HG03571 (cell line): Measurements from ENCODE around the gene ZNF445.
"Not testable (repeated sequence)": the region's sequence is repeated elsewhere in the genome, so short reads cannot be mapped to it uniquely, and the experiment has no call there.

Experiments used
- ATAC-seq: cut with Tn5 transposase; IDR thresholded peaks from one replicate; pipeline ENCODE4 v1.9.1; 2021; ENCODE audit not compliant: unreplicated experiment

ZNF445 gene

DNA sequence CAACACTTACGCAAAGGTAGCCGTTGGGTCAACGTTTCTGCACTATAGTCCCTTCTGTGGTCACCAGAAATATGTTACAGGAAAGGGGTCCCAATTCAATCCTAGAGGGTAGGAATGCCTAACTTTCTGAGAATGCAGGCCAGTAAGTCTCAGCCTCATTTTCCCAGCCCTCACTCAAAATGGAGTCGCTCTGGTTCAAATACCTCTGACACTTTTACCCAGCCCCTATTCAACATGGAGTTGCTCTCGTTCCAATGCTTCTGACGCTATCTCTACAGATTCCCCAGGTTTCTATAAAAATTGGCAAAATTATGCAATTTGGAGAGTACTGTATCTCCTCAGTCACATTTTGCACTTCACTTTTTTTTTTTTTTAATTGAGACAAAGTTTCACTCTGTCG is 39.7 kb downstream of the ZNF445 start:
- no peak for ATAC-seq

DNA sequence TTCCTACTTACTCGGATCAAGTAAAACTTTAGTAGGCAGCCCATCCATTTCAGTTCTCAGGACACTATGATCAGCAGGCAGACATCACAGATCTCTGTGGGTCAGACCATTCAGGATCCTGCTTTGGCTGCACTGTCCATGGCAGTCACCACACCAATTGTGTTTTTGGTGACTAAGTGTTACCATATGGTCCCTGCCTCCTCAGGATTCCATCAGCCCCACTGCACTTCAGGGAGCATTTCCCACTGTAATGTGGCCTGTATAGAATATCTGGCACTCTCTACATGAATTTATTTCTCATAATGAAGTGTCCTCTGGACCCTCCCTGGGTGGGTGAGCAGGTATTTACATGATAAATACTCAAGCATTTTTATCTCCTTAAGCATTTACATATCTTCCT is 41.3 kb downstream of the ZNF445 start:
- ATAC-seq, result no peak

- ATAC-seq, result no peak
These were observed 42.5 kb downstream of the ZNF445 start for GRCh38 chr3:44434834-44435510.

- ATAC-seq, result no peak
These were observed 47.0 kb downstream of the ZNF445 start for GRCh38 chr3:44430466-44430865.

GRCh38 chr3:44429459-44429858 is 48.0 kb downstream of the ZNF445 start:
- ATAC-seq, result no peak

DNA sequence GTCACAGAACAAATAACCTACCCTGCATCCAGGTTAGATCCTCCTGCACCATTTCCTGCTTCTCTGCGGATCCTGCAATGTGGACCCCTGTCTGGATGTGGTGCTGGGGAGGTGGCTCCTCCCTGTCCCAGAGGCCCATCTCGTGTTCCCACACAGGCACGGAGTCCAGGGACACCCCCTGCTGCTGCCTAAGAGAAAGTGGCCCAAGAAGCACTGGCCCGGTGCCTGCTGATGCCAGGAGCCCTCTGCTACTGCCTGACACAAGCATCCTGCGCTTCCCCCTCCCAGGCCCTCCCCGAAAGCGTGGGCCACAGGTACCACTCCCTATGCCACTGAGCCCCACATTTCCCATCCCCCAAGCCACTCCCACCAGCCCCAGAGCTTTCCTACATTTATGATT is 48.6 kb downstream of the ZNF445 start:
- no peak for ATAC-seq

- no peak for ATAC-seq
These were observed 49.8 kb downstream of the ZNF445 start for GRCh38 chr3:44427683-44428082.

- ATAC-seq, result no peak
These were observed 52.7 kb downstream of the ZNF445 start for GRCh38 chr3:44424758-44425157.

- ATAC-seq, result no peak
These were observed 56.2 kb downstream of the ZNF445 start for GRCh38 chr3:44421280-44421679.

DNA sequence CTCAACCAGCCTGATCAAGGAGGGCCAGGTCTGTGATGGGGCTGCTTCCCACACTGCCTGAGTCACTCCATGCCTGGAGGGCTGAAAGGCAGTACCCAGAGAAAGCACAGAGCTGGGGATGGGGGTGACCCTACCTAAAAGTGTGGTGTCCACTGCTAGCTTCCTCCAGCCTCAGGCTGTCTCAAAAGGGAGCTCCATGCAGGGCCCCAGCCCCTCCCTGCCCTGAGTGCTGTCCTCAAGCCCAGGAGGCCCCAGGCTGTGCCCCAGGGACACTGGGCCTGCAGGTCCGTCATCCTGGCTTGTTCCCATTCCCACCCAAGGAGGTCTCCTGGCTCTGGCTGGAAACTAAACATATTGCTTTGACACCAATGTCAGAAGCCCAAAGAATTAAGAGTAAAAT is 56.8 kb downstream of the ZNF445 start:
- no peak for ATAC-seq

- no peak for ATAC-seq
These were observed 57.4 kb downstream of the ZNF445 start for GRCh38 chr3:44419923-44420650.

DNA sequence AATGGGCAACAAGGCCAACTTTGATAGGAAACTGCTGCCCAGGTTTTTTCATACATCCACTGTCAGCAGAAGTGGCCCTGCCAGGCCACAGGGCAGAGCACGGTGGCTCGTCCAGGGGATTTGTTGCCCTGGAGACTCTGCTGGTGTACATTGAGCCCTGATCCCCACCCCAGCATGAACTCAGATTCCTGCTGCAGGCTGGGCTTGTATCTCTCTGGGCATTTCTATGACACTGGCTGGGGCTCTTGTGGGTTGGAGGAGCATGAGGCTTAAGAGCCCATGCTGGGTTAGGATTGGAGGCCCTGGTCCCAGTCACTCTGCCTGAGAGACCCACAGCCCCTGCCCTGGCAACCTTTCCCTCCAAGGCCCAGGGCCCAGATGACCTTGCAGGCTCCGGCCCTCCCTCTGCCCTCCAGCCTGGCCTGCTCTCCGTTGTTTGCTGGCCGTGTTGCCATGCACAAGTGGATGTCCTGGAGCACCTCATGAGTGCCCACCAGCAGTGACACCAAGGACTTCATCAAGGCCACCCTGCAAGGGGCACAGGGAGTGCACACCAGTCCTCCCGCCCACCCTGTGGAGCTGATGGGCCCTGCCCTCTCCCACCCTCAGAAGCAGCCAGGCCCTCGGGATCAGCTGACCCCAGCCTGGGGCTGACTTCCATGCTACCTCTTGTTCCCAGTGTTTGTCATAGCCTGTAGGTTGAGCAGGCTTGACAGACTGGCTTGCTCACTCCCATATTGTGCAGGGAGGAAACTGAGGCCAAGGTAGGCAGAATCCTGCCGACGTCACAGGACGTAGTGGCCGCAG is 58.2 kb downstream of the ZNF445 start:
- ATAC-seq, result no peak

DNA sequence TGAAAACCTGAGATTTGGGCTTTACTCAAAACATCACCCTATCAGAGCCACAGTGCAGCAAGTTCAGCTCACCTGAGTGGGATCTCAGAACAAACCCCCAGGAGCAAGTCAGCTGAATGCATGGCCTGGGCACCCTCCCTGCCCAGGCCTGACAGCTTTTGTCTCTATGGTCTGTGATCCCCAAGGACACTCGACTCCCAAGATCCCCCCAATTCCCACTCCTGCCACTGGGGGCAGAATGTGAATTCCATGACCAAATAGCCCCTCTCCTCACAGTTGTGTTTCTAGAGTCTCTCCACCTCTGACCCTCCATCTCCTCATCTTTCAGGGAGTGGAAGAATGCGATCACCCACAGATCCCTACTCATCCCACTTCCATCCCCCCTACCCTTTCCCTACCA is 58.9 kb downstream of the ZNF445 start:
- ATAC-seq, result no peak

- ATAC-seq, result not testable (repeated sequence)
These were observed 59.4 kb downstream of the ZNF445 start for GRCh38 chr3:44418118-44418517.

DNA sequence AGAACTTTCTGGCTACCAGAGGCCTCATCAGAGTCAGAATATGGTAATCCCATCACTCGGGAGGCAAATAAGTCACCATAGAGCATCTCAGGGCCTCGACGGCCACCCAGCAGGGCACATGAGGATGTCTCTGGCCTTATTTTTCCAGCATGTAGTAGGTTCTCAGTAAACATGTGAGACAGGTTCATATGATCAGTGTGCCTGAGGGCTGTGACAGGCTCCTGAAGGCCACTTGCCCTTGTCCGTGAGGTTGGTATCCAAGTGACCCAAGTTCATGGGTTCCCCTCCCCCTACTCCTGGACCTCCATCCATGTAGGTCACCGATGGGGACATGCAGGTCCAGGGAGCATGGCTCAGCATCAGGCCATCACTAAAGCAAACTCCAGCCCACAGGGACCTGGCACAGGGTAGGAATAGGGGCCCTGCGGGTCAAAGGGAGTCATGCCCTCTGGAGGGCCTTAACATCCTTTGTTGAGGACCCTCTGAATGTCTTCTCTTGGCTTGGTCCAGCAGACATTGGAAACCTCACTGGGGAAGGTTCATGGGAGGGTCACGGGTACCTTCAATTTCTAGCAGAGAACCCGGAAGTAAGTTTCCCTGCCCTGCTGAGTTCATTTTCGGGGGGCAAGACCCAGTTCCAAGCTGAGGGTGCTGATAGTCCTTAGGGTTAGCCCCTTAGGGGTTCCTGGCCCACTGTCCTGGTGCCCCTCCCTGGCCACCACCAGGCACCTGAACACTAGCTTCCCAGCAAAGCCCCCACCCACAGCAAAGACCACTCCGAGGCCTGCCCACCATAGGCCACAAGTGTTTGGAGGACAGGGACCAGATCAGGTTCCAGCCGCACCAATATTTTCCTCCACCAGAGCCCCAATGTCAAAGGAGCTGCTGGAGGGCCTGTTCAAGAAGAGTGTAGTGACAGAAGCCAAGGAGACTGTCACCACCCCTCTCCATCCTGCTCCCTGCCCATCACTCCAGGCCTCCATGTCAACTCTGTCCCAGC is 61.1 kb downstream of the ZNF445 start:
- no peak for ATAC-seq

GRCh38 chr3:44415421-44415820 is 62.0 kb downstream of the ZNF445 start:
- ATAC-seq, result no peak

- no peak for ATAC-seq
These were observed 62.9 kb downstream of the ZNF445 start for GRCh38 chr3:44414517-44415090.

GRCh38 chr3:44412365-44412764 is 65.1 kb downstream of the ZNF445 start:
- ATAC-seq, result no peak

- no peak for ATAC-seq
These were observed 66.3 kb downstream of the ZNF445 start for GRCh38 chr3:44411031-44411645.
